ENCODE results near the gene USH1G. TPM values are rescaled to one million over a fixed set of nuclear protein-coding genes. Genes with fewer than 3 reads are reported as not detected.
"Not testable (repeated sequence)": the region's sequence is repeated elsewhere in the genome, so short reads cannot be mapped to it uniquely, and the experiment has no call there.

The USH1G gene
- polyA plus RNA-seq, 2 donors, result 6.0 to 11.9 TPM

- H3K27me3 ChIP-seq (ENCODE audit: control insufficient read depth in 1 of 2, insufficient read depth in 2 of 2, low read length in 2 of 2); H3K9me3 ChIP-seq (ENCODE audit: control insufficient read depth in 2 of 2, insufficient read depth in 1 of 2, low read depth in 1 of 2, low read length in 1 of 2); H3K27ac ChIP-seq (ENCODE audit: low read depth in 2 of 2, low read length in 1 of 2); H3K36me3 ChIP-seq (ENCODE audit: control insufficient read depth in 2 of 2, insufficient read depth in 2 of 2, low read length in 1 of 2); H3K4me3 ChIP-seq (ENCODE audit: low read depth in 1 of 2, low read length in 2 of 2): not testable (repeated sequence)
- peaks cover 0 to 11% of the 10 kb centered on the region in 2 donors for H3K4me1 ChIP-seq (ENCODE audit: control insufficient read depth in 2 of 2, insufficient read depth in 2 of 2, low read length in 1 of 2)
- WGBS, 2 donors, result 65 to 70% methylated on average over 8 of the region's 8 CpGs
Measured at GRCh38 chr17:74911423-74911822, 11.6 kb downstream of the USH1G start.

GRCh38 chr17:74909097-74909496 is 14.0 kb downstream of the USH1G start:
- H3K27me3 ChIP-seq (ENCODE audit: control insufficient read depth in 1 of 2, insufficient read depth in 2 of 2, low read length in 2 of 2); H3K36me3 ChIP-seq (ENCODE audit: control insufficient read depth in 2 of 2, insufficient read depth in 2 of 2, low read length in 1 of 2); H3K27ac ChIP-seq (ENCODE audit: low read depth in 2 of 2, low read length in 1 of 2); H3K4me3 ChIP-seq (ENCODE audit: low read depth in 1 of 2, low read length in 2 of 2); H3K9me3 ChIP-seq (ENCODE audit: control insufficient read depth in 2 of 2, insufficient read depth in 1 of 2, low read depth in 1 of 2, low read length in 1 of 2): not testable (repeated sequence)
- H3K4me1 ChIP-seq (ENCODE audit: control insufficient read depth in 2 of 2, insufficient read depth in 2 of 2, low read length in 1 of 2), result peaks cover 0 to 11% of the 10 kb centered on the region in 2 donors
- 73 to 79% methylated on average over 4 of the region's 4 CpGs for WGBS, 2 donors

- WGBS, 2 donors, result 95% methylated on average over 34 of the region's 34 CpGs
- H3K36me3 ChIP-seq (ENCODE audit: control insufficient read depth in 2 of 2, insufficient read depth in 2 of 2, low read length in 1 of 2), result no peaks in the 10 kb centered on the region
- H3K27ac ChIP-seq (ENCODE audit: low read depth in 2 of 2, low read length in 1 of 2), result peak overlapping the region in 1 of 2 donors; percentile 54
- no peak overlapping the region for H3K4me3 ChIP-seq (ENCODE audit: low read depth in 1 of 2, low read length in 2 of 2)
- H3K4me1 ChIP-seq (ENCODE audit: control insufficient read depth in 2 of 2, insufficient read depth in 2 of 2, low read length in 1 of 2), result peaks cover 0 to 11% of the 10 kb centered on the region in 2 donors
- no peaks in the 10 kb centered on the region for H3K27me3 ChIP-seq (ENCODE audit: control insufficient read depth in 1 of 2, insufficient read depth in 2 of 2, low read length in 2 of 2)
- no peaks in the 10 kb centered on the region for H3K9me3 ChIP-seq (ENCODE audit: control insufficient read depth in 2 of 2, insufficient read depth in 1 of 2, low read depth in 1 of 2, low read length in 1 of 2)
Measured at GRCh38 chr17:74907012-74907411, 16.0 kb downstream of the USH1G start.

- not testable (repeated sequence) for H3K9me3 ChIP-seq (ENCODE audit: control insufficient read depth in 2 of 2, insufficient read depth in 1 of 2, low read depth in 1 of 2, low read length in 1 of 2); H3K4me3 ChIP-seq (ENCODE audit: low read depth in 1 of 2, low read length in 2 of 2); H3K36me3 ChIP-seq (ENCODE audit: control insufficient read depth in 2 of 2, insufficient read depth in 2 of 2, low read length in 1 of 2); H3K27me3 ChIP-seq (ENCODE audit: control insufficient read depth in 1 of 2, insufficient read depth in 2 of 2, low read length in 2 of 2); H3K27ac ChIP-seq (ENCODE audit: low read depth in 2 of 2, low read length in 1 of 2)
- peaks cover 0 to 11% of the 10 kb centered on the region in 2 donors for H3K4me1 ChIP-seq (ENCODE audit: control insufficient read depth in 2 of 2, insufficient read depth in 2 of 2, low read length in 1 of 2)
- 69 to 78% methylated on average over 6 of the region's 6 CpGs for WGBS, 2 donors
Measured at GRCh38 chr17:74906214-74906793, 16.8 kb downstream of the USH1G start.

- Histone ChIP-seq H3K4me1 (ENCODE audit: control insufficient read depth in 2 of 2, insufficient read depth in 2 of 2, low read length in 1 of 2) (peaks cover 0 to 17% of the 10 kb centered on the region in 2 donors), H3K27me3 (ENCODE audit: control insufficient read depth in 1 of 2, insufficient read depth in 2 of 2, low read length in 2 of 2) (no peaks in the 10 kb centered on the region), H3K27ac (ENCODE audit: low read depth in 2 of 2, low read length in 1 of 2) (no peak overlapping the region), H3K36me3 (ENCODE audit: control insufficient read depth in 2 of 2, insufficient read depth in 2 of 2, low read length in 1 of 2) (no peaks in the 10 kb centered on the region), H3K4me3 (ENCODE audit: low read depth in 1 of 2, low read length in 2 of 2) (no peak overlapping the region), H3K9me3 (ENCODE audit: control insufficient read depth in 2 of 2, insufficient read depth in 1 of 2, low read depth in 1 of 2, low read length in 1 of 2) (no peaks in the 10 kb centered on the region)
- whole genome bisulfite sequencing, 2 donors, result 80 to 81% methylated on average over 7 of the region's 7 CpGs
Measured at GRCh38 chr17:74904687-74905409, 18.2 kb downstream of the USH1G start.

- no peaks in the 10 kb centered on the region for H3K9me3 ChIP-seq (ENCODE audit: control insufficient read depth in 2 of 2, insufficient read depth in 1 of 2, low read depth in 1 of 2, low read length in 1 of 2)
- H3K4me1 ChIP-seq (ENCODE audit: control insufficient read depth in 2 of 2, insufficient read depth in 2 of 2, low read length in 1 of 2), result peaks cover 0 to 17% of the 10 kb centered on the region in 2 donors
- WGBS, 2 donors, result 67 to 72% methylated on average over 6 of the region's 6 CpGs
- no peak overlapping the region for H3K27ac ChIP-seq (ENCODE audit: low read depth in 2 of 2, low read length in 1 of 2)
- H3K36me3 ChIP-seq (ENCODE audit: control insufficient read depth in 2 of 2, insufficient read depth in 2 of 2, low read length in 1 of 2), result no peaks in the 10 kb centered on the region
- H3K27me3 ChIP-seq (ENCODE audit: control insufficient read depth in 1 of 2, insufficient read depth in 2 of 2, low read length in 2 of 2), result no peaks in the 10 kb centered on the region
- no peak overlapping the region for H3K4me3 ChIP-seq (ENCODE audit: low read depth in 1 of 2, low read length in 2 of 2)
Measured at GRCh38 chr17:74903671-74904070, 19.4 kb downstream of the USH1G start.

- no peaks in the 10 kb centered on the region for H3K36me3 ChIP-seq (ENCODE audit: control insufficient read depth in 2 of 2, insufficient read depth in 2 of 2, low read length in 1 of 2)
- WGBS, 2 donors, result 85 to 86% methylated on average over 9 of the region's 9 CpGs
- H3K4me3 ChIP-seq (ENCODE audit: low read depth in 1 of 2, low read length in 2 of 2), result no peak overlapping the region
- H3K9me3 ChIP-seq (ENCODE audit: control insufficient read depth in 2 of 2, insufficient read depth in 1 of 2, low read depth in 1 of 2, low read length in 1 of 2), result no peaks in the 10 kb centered on the region
- no peak overlapping the region for H3K27ac ChIP-seq (ENCODE audit: low read depth in 2 of 2, low read length in 1 of 2)
- H3K4me1 ChIP-seq (ENCODE audit: control insufficient read depth in 2 of 2, insufficient read depth in 2 of 2, low read length in 1 of 2), result peaks cover 0 to 19% of the 10 kb centered on the region in 2 donors
- H3K27me3 ChIP-seq (ENCODE audit: control insufficient read depth in 1 of 2, insufficient read depth in 2 of 2, low read length in 2 of 2), result no peaks in the 10 kb centered on the region
Measured at GRCh38 chr17:74903034-74903433, 20.0 kb downstream of the USH1G start.

- 71 to 72% methylated on average over 14 of the region's 14 CpGs for WGBS, 2 donors
Measured at GRCh38 chr17:74901353-74902135, 21.5 kb downstream of the USH1G start.

GRCh38 chr17:74900208-74900607 is 22.8 kb downstream of the USH1G start:
- no peak overlapping the region for H3K4me3 ChIP-seq (ENCODE audit: low read depth in 1 of 2, low read length in 2 of 2)
- peaks cover 0 to 12% of the 10 kb centered on the region in 2 donors for H3K4me1 ChIP-seq (ENCODE audit: control insufficient read depth in 2 of 2, insufficient read depth in 2 of 2, low read length in 1 of 2)
- peak overlapping the region in 1 of 2 donors; percentile 27 for H3K27ac ChIP-seq (ENCODE audit: low read depth in 2 of 2, low read length in 1 of 2)
- H3K9me3 ChIP-seq (ENCODE audit: control insufficient read depth in 2 of 2, insufficient read depth in 1 of 2, low read depth in 1 of 2, low read length in 1 of 2), result no peaks in the 10 kb centered on the region
- H3K36me3 ChIP-seq (ENCODE audit: control insufficient read depth in 2 of 2, insufficient read depth in 2 of 2, low read length in 1 of 2), result no peaks in the 10 kb centered on the region
- WGBS, 2 donors, result 67 to 71% methylated on average over 8 of the region's 8 CpGs
- H3K27me3 ChIP-seq (ENCODE audit: control insufficient read depth in 1 of 2, insufficient read depth in 2 of 2, low read length in 2 of 2), result no peaks in the 10 kb centered on the region

More at GRCh38 chr17:74901353-74902135, 21.5 kb downstream of the USH1G start:
- Histone ChIP-seq H3K27me3 (ENCODE audit: control insufficient read depth in 1 of 2, insufficient read depth in 2 of 2, low read length in 2 of 2) (no peaks in the 10 kb centered on the region), H3K9me3 (ENCODE audit: control insufficient read depth in 2 of 2, insufficient read depth in 1 of 2, low read depth in 1 of 2, low read length in 1 of 2) (no peaks in the 10 kb centered on the region), H3K36me3 (ENCODE audit: control insufficient read depth in 2 of 2, insufficient read depth in 2 of 2, low read length in 1 of 2) (no peaks in the 10 kb centered on the region), H3K4me1 (ENCODE audit: control insufficient read depth in 2 of 2, insufficient read depth in 2 of 2, low read length in 1 of 2) (peaks cover 0 to 12% of the 10 kb centered on the region in 2 donors), H3K4me3 (ENCODE audit: low read depth in 1 of 2, low read length in 2 of 2) (no peak overlapping the region), H3K27ac (ENCODE audit: low read depth in 2 of 2, low read length in 1 of 2) (no peak overlapping the region)
